Esophagus (tissue), 2 donors: Measurements from ENCODE around the gene GNA12. TPM values are rescaled to one million over a fixed set of nuclear protein-coding genes. Genes with fewer than 3 reads are reported as not detected.
"Not testable (repeated sequence)": the region's sequence is repeated elsewhere in the genome, so short reads cannot be mapped to it uniquely, and the experiment has no call there.

Experiments
- H3K27ac ChIP-seq, 2 donors: one replicate each; pipeline ENCODE4 v1.5.1; 2013; ENCODE audit warnings: low read depth in 2 of 2, mild to moderate bottlenecking in 2 of 2, inconsistent platforms in 1 of 2, low read length in 1 of 2, moderate library complexity in 1 of 2
- H3K27me3 ChIP-seq, 2 donors: one replicate each; pipeline ENCODE4 v1.6.1; 2013; ENCODE audit warnings: low read length in 2 of 2, control low read depth in 1 of 2, mild to moderate bottlenecking in 1 of 2; ENCODE audit not compliant: insufficient read depth in 2 of 2, control insufficient read depth in 1 of 2
- H3K36me3 ChIP-seq, 2 donors: one replicate each; pipeline ENCODE4 v1.6.1; 2013; ENCODE audit warnings: low read length in 1 of 2; ENCODE audit not compliant: control insufficient read depth in 2 of 2, insufficient read depth in 2 of 2
- H3K4me1 ChIP-seq, 2 donors: one replicate each; pipeline ENCODE4 v1.6.1; 2013; ENCODE audit warnings: low read length in 1 of 2; ENCODE audit not compliant: control insufficient read depth in 2 of 2, insufficient read depth in 2 of 2
- H3K4me3 ChIP-seq, 2 donors: one replicate each; pipeline ENCODE4 v1.5.1; 2013; ENCODE audit warnings: low read length in 2 of 2, mild to moderate bottlenecking in 2 of 2, low read depth in 1 of 2, moderate library complexity in 1 of 2
- H3K9me3 ChIP-seq, 2 donors: one replicate each; pipeline ENCODE4 v1.6.1; 2013; ENCODE audit warnings: mild to moderate bottlenecking in 2 of 2, low read depth in 1 of 2, low read length in 1 of 2, moderate library complexity in 1 of 2; ENCODE audit not compliant: control insufficient read depth in 2 of 2, insufficient read depth in 1 of 2
- WGBS, 2 donors: extraction: QIAGEN DNeasy Blood & Tissue Kit; methylation state at CpG; one replicate each; pipeline ENCODE4 v1.1.7; 2013; 5-methylcytosine and 5-hydroxymethylcytosine counted together
- polyA plus RNA-seq, 2 donors: library from polyadenylated mRNA; stranded (reverse); fragments of 200-250 nt; gene quantifications; one replicate each; pipeline ENCODE4 v1.2.3, GENCODE V29; 2013
- donor health status: healthy with polysubstance abuse.
- donor health status: Bipolar disorder and iron deficiency.

Gene GNA12
- polyA plus RNA-seq, 2 donors = 2.1 to 5.2 TPM

GRCh38 chr7:2679135-2680127 lies 164.7 kb downstream of the GNA12 start:
- H3K36me3 ChIP-seq, H3K4me3 ChIP-seq, H3K9me3 ChIP-seq, H3K27ac ChIP-seq, H3K27me3 ChIP-seq, H3K4me1 ChIP-seq: not testable (repeated sequence)
- 52 to 64% methylated on average over 48 to 64 of the region's 64 CpGs for WGBS, 2 donors

DNA sequence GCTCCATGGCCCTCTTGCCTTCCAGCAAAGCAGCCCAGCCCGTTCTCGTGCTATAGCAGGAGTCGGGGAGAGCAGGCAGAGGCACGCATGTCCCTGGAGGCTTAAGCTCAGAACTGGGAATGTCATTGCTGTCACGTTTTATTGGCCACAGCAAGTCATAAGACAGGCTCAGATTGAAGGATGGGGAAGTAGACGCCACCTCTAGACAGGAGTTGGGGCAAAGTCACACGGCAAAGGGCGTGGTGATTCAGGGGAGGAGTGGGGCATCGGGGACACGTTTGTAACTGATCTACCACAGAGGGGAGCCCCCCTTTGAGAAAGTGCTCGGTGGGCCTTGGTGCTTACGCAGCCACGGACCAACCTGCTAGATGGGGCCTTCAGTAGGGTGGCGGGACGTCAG lies 165.7 kb downstream of the GNA12 start:
- 44 to 63% methylated on average over 12 to 14 of the region's 15 CpGs for WGBS, 2 donors
- not testable (repeated sequence) for H3K27ac ChIP-seq, H3K4me1 ChIP-seq, H3K27me3 ChIP-seq, H3K9me3 ChIP-seq, H3K36me3 ChIP-seq, H3K4me3 ChIP-seq

Other genes with a start within 250 kb of the GNA12 start
- 1 to 10 TPM; 3.5 to 3.8 TPM for gene TTYH3, start 212.3 kb downstream of the GNA12 start, polyA plus RNA-seq
- under 1 TPM; 0.10 to 0.11 TPM for gene AMZ1, start 156.1 kb downstream of the GNA12 start, polyA plus RNA-seq
- gene CARD11, start 199.6 kb upstream of the GNA12 start, polyA plus RNA-seq = 1 to 10 TPM in 1 of 2 donors, under 1 TPM in 1; 0.66 to 1.3 TPM